Activated naive CD8-positive, alpha-beta T cell treated with anti-CD3 and anti-CD28 coated beads, Interleukin-2, amount 50 U/mL, for 24 hours (primary cell): Measurements from ENCODE around the gene LRRC61.

ENCODE experiments used
- ATAC-seq: fragments of 150-1000 bp; cut with Tn5 transposase; one replicate; pipeline ENCODE4 v1.10.0; 2021
- DNase-seq: peaks from one replicate; pipeline ENCODE4 v3.0.0; 2021
- H3K27ac Mint-ChIP-seq: one replicate; pipeline ENCODE4 v1.8.0; 2021; ENCODE audit warnings: mild to moderate bottlenecking, mixed read lengths
- H3K27me3 Mint-ChIP-seq: one replicate; pipeline ENCODE4 v1.8.0; 2021; ENCODE audit warnings: mixed read lengths
- H3K36me3 Mint-ChIP-seq: one replicate; pipeline ENCODE4 v1.8.0; 2021; ENCODE audit warnings: low read depth, mixed read lengths
- H3K4me1 Mint-ChIP-seq: one replicate; pipeline ENCODE4 v1.8.0; 2021; ENCODE audit warnings: mixed read lengths
- H3K4me3 Mint-ChIP-seq: one replicate; pipeline ENCODE4 v1.8.0; 2021; ENCODE audit warnings: mild to moderate bottlenecking, moderate library complexity, mixed read lengths
- H3K9me3 Mint-ChIP-seq: one replicate; pipeline ENCODE4 v1.8.0; 2021; ENCODE audit warnings: mixed read lengths

The LRRC61 gene

DNA sequence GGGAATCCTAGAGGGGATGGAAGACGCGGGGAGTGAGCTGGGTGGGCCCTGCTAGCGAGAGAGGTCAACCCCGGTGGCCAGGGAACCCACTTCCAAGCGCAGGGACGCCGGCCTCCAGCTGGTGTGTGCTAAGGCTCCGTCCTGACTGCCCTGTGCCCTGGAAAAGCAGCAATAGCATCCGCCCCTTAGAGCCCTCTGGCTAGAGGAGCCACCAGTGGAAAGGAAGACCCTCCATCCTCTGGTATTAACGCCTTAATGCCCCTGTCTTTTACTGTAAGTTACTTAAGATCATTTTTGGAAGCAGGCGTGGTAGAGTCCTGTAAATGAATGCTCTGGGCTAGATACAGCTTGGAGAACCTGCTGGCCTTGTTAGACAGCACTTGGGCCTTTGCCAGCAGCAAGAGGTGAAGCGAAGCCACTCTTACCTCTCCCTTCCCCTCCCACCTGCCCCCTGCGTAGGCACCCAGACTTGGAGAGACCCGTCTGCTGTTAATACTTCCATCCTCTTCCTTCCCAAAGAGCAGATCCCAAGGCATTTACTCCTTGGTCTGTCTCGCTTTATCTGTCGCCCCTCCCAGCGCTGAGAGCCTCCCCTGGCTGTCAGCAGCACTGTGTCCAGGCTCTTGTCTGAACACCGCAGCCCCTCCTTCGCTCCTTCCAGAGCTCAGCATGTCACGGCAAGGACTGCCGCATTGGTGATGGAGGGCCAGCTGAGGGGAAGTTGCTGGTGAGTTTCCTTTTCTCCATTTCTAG, 50.1 kb downstream of the LRRC61 start:
- no peaks in the 10 kb centered on the region for H3K27me3 Mint-ChIP-seq
- no peaks in the 10 kb centered on the region for H3K9me3 Mint-ChIP-seq
- H3K27ac Mint-ChIP-seq: no peak overlapping the region
- H3K4me3 Mint-ChIP-seq: no peak overlapping the region
- H3K36me3 Mint-ChIP-seq: peaks cover 5% of the 10 kb centered on the region
- H3K4me1 Mint-ChIP-seq: peaks cover 57% of the 10 kb centered on the region
- DNase-seq: no peak
- ATAC-seq: no peak

DNA sequence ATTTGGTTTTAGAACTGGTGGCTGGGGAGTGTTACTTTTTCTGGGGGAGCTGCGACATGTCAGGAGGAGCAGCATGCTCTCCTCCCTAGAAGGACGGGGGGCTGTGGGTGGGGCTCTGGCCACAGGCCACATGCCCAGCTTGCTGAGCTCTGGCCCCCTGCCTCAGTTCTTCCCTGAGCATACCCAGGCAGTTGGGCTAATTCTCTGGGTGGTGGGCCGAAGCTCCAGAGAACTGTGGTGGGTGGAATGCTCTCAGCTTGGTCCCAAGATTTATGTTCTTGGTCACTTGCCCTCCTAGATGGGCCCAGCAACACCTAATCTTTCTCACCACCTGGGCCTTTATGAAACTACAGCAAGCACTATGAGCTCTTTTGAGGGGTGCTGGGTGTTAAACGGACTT, 50.9 kb downstream of the LRRC61 start:
- Mint-ChIP-seq H3K4me1 (peaks cover 58% of the 10 kb centered on the region), H3K36me3 (peaks cover 5% of the 10 kb centered on the region), H3K27ac (no peak overlapping the region), H3K27me3 (no peaks in the 10 kb centered on the region), H3K4me3 (no peak overlapping the region), H3K9me3 (no peaks in the 10 kb centered on the region)
- ATAC-seq (no peak), DNase-seq (no peak)

DNA sequence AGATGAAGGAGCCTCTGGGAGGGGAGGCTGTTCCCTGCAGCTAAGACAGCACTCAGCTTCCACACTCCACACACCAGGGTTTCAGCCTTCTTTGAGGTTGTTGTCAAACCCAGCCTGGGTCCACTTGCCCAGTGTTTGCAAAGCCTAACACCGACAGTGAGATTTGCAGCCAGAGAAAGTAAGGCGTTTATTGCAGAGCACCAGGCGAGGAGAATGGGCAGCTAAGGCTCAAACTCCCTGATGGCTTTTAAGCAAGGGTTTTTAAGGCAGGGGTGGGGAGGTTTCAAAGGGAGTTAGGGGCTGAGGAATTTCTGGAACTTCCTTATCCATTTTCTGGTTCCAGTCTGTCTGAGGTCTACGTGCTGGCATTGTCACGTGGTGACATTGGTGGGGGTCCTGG, 51.3 kb downstream of the LRRC61 start:
- H3K9me3 Mint-ChIP-seq: no peaks in the 10 kb centered on the region
- H3K27ac Mint-ChIP-seq: no peak overlapping the region

GRCh38 chr7:150375662-150376521, 52.7 kb downstream of the LRRC61 start:
- Mint-ChIP-seq H3K4me3 (peak overlapping the region; percentile 4), H3K27me3 (no peaks in the 10 kb centered on the region), H3K27ac (peak overlapping the region; percentile 48), H3K9me3 (no peaks in the 10 kb centered on the region), H3K36me3 (peaks cover under 1% of the 10 kb centered on the region), H3K4me1 (peaks cover 55% of the 10 kb centered on the region)
- ATAC-seq: peak; percentile 37
- DNase-seq: peak; percentile 51

More for the DNA sequence above, 51.3 kb downstream of the LRRC61 start:
- Mint-ChIP-seq H3K4me3 (no peak overlapping the region), H3K36me3 (peaks cover 5% of the 10 kb centered on the region), H3K4me1 (peaks cover 55% of the 10 kb centered on the region), H3K27me3 (no peaks in the 10 kb centered on the region)
- no peak for DNase-seq
- no peak for ATAC-seq

GRCh38 chr7:150376560-150376959, 53.4 kb downstream of the LRRC61 start:
- H3K9me3 Mint-ChIP-seq: no peaks in the 10 kb centered on the region
- no peaks in the 10 kb centered on the region for H3K36me3 Mint-ChIP-seq
- peak overlapping the region; percentile 4 for H3K4me3 Mint-ChIP-seq
- DNase-seq (no peak), ATAC-seq (no peak)
- H3K27ac Mint-ChIP-seq: peak overlapping the region; percentile 48
- peaks cover 58% of the 10 kb centered on the region for H3K4me1 Mint-ChIP-seq
- no peaks in the 10 kb centered on the region for H3K27me3 Mint-ChIP-seq

GRCh38 chr7:150377196-150377595, 54.0 kb downstream of the LRRC61 start:
- peaks cover 58% of the 10 kb centered on the region for H3K4me1 Mint-ChIP-seq
- DNase-seq: no peak
- ATAC-seq: no peak
- H3K4me3 Mint-ChIP-seq: no peak overlapping the region
- no peaks in the 10 kb centered on the region for H3K9me3 Mint-ChIP-seq
- H3K36me3 Mint-ChIP-seq: no peaks in the 10 kb centered on the region
- H3K27ac Mint-ChIP-seq: no peak overlapping the region
- no peaks in the 10 kb centered on the region for H3K27me3 Mint-ChIP-seq

DNA sequence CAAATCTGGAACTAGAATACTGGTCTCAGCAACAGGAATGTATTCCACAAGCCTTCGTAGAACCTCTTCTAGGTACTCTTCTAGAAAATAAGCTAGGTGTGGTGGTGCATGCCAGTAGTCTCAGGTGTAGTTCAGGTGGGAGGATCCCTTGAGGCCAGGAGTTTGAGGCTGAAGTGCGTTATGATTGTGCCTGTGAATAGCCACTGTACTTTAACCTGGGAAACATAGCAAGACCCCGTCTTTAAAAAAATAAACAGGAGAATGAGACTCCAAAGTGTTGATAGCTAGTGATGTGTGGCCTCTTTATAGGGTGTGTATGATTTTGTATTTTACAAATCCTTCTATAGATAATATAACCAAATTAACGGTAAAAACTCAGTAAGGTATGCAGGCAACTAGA, 54.5 kb downstream of the LRRC61 start:
- DNase-seq (no peak), ATAC-seq (no peak)
- H3K4me1 Mint-ChIP-seq: peaks cover 58% of the 10 kb centered on the region
- no peaks in the 10 kb centered on the region for H3K9me3 Mint-ChIP-seq
- H3K4me3 Mint-ChIP-seq: peak overlapping the region; percentile 76
- no peaks in the 10 kb centered on the region for H3K27me3 Mint-ChIP-seq
- no peaks in the 10 kb centered on the region for H3K36me3 Mint-ChIP-seq
- no peak overlapping the region for H3K27ac Mint-ChIP-seq

- Mint-ChIP-seq H3K36me3 (no peaks in the 10 kb centered on the region), H3K9me3 (no peaks in the 10 kb centered on the region), H3K27ac (peak overlapping the region; percentile 77), H3K4me3 (peak overlapping the region; percentile 76), H3K27me3 (no peaks in the 10 kb centered on the region), H3K4me1 (peaks cover 58% of the 10 kb centered on the region)
- DNase-seq (peak; percentile 37), ATAC-seq (no peak)
These were observed 55.1 kb downstream of the LRRC61 start for GRCh38 chr7:150378115-150378852.

GRCh38 chr7:150378853-150379440, 55.8 kb downstream of the LRRC61 start, which contains the start of gene ZNF775:
Gene ZNF775 (plus strand): TSS chr7:150379330. CDS start chr7:150388471, 9,141 bp downstream.
- ATAC-seq (peak; percentile 96), DNase-seq (peak; percentile 92)
- Mint-ChIP-seq H3K27me3 (no peaks in the 10 kb centered on the region), H3K36me3 (no peaks in the 10 kb centered on the region), H3K9me3 (no peaks in the 10 kb centered on the region), H3K4me3 (peak within 1 kb of the TSS; percentile 89), H3K4me1 (peaks cover 53% of the 10 kb centered on the region), H3K27ac (peak within 1 kb of the TSS; percentile 77)

DNA sequence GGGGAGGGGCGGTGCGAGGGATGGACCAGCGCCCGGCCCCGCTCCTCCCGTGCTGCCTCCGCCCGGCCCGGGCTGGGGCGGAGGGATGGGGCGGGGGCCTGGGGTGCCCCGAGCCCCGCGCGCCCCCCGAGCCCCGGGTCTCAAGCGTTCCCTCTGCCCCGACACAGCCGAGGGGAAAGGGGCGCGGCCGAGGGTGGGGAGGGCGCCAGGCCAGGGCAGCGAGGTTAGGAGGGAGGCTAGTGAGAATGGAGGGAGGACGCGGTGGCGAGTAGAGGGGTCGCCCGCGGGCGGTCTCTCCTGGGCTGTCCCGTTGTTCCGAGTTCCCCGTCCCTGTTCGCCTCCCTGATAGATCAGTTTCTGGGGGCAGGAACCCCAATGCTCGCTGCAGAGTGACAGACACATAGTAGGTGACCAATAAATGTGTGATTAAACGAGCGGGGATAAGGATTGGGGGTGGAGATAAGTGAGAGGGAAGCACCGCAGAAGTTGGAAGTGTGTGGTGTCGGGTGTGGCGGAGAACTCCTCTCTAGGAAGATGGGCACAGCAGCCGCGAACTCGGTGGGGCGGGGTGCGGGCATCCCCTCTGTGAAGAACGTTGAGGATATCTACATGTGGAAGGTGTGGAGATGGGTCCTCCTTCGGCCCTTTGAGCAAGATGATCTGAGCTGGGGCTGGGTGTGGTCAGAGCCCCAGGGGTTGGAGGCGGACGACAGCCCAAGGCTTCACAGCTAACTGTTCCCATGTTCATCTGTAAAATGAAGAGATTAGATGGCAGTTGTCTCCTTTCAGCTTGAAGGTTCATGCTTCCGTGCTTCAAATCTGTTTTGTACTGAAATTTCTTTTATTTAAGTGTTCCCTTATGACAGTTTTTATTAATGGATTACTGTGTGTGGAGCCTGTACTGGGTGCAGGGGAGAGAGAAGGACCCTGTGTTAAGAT, 56.6 kb downstream of the LRRC61 start:
- no peaks in the 10 kb centered on the region for H3K27me3 Mint-ChIP-seq
- peak overlapping the region; percentile 89 for H3K4me3 Mint-ChIP-seq
- H3K9me3 Mint-ChIP-seq: no peaks in the 10 kb centered on the region
- ATAC-seq (peak; percentile 2), DNase-seq (no peak)
- no peaks in the 10 kb centered on the region for H3K36me3 Mint-ChIP-seq
- H3K4me1 Mint-ChIP-seq: peaks cover 50% of the 10 kb centered on the region
- H3K27ac Mint-ChIP-seq: peak overlapping the region; percentile 66

DNA sequence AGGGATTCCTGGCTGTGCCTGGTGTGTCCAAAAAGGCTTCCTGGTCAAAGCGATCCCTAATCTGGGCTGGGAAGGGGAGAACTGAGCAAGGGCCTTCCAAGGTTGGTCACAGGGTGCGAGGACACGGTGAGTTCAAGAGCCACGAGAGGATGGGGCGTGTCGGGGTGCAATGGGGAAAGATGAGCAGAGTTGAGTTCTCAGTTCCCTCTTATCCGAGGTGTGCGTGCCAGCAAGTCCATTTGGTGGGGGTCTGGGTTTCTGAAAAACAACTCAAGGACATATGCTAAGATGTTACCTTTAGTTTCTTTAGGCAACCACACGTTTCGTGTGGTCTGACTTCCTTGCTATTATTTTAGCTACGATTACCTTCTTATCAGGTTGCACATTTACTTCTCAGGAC, 57.3 kb downstream of the LRRC61 start:
- Mint-ChIP-seq H3K4me1 (peaks cover 45% of the 10 kb centered on the region), H3K4me3 (peak overlapping the region; percentile 89), H3K9me3 (no peaks in the 10 kb centered on the region), H3K36me3 (no peaks in the 10 kb centered on the region), H3K27ac (no peak overlapping the region), H3K27me3 (no peaks in the 10 kb centered on the region)
- DNase-seq (no peak), ATAC-seq (no peak)

DNA sequence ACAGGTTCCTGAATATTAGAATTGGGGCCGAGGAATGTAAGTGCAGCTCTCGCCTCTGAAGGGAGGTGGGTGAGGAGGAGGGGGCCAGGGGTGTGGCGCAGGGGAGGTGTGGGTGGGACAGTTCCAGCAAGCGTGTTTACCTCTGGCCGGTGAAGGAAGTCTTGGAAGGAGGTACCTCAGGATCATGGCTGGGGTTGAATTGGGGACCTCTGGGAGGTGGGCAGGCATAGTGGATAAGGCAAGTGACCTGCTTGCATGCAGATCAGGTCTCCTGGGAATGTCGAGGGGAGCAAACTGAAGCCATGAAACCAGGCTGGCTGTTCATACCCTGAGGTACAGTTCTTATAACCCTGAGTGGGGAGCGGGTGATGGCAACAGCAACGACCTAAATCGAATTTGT, 57.9 kb downstream of the LRRC61 start:
- DNase-seq (no peak), ATAC-seq (no peak)
- H3K9me3 Mint-ChIP-seq: no peaks in the 10 kb centered on the region
- H3K27ac Mint-ChIP-seq: no peak overlapping the region
- no peak overlapping the region for H3K4me3 Mint-ChIP-seq
- peaks cover 40% of the 10 kb centered on the region for H3K4me1 Mint-ChIP-seq
- H3K36me3 Mint-ChIP-seq: no peaks in the 10 kb centered on the region
- no peaks in the 10 kb centered on the region for H3K27me3 Mint-ChIP-seq

DNA sequence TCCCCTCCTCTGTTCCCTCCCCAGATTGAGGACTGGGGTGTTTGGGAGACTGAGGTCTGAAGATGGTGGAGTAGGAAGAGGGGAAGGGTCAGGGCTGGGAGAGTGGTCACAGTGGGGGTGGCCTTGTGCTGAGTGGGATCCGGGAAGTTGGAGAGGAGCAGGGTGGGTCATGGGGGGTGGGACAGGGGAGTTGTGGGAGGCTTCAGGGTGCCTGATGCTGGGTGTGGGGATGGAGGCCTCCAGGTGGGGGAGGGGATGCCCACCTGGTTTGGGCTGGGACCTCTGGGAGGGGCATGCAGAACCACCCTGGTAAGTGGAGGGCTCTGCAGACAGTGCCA, 58.6 kb downstream of the LRRC61 start:
- no peak overlapping the region for H3K4me3 Mint-ChIP-seq
- peaks cover 33% of the 10 kb centered on the region for H3K4me1 Mint-ChIP-seq
- H3K27ac Mint-ChIP-seq: no peak overlapping the region
- no peaks in the 10 kb centered on the region for H3K36me3 Mint-ChIP-seq
- ATAC-seq: no peak
- no peak for DNase-seq
- H3K9me3 Mint-ChIP-seq: no peaks in the 10 kb centered on the region
- H3K27me3 Mint-ChIP-seq: no peaks in the 10 kb centered on the region
